GM19452 (cell line): Measurements from ENCODE around the gene TSPAN5.
A peak's percentile ranks its signal among the peaks of the same experiment; 100 is the strongest.

Experiments used
- ATAC-seq: cut with Tn5 transposase; IDR thresholded peaks from one replicate; pipeline ENCODE4 v1.9.1; 2021; ENCODE audit not compliant: unreplicated experiment

TSPAN5 gene

DNA sequence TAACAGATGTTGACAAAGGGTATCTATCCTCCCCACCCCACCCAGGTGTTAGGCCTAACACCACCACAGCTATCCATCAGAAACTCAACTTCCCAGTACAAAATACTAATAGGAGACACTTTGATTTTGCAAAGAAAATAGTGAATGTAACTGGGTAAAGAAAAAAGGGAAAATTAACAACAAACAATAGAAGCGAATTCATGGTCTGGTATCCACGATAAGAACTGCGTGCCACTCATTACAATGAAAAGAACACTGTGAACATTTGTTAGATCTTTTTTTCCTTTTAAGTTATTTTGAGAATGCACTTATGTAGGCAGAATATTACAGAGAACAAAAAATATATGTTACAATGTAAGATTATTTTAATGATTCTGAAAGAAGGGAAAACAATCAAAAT lies 12.0 kb downstream of the TSPAN5 start:
- no peak for ATAC-seq

DNA sequence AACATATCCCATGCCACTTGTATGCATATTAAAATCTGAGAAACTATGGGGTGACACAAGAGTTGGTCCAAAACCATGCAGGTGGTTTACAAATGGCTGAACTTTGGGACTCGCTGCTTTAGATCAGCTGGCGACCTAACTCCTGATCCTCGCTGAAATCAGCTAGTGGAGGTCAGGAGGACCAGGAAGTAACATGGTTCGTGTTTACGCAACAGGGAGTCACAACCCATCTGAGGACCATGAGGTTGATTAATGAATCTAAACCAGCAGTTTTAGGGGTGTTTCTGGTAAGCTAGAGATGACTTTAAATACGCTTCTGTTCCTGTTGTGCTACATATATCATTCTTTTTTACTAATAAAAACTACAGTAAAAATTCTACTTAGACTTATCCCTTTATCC lies 12.9 kb downstream of the TSPAN5 start:
- ATAC-seq = no peak

DNA sequence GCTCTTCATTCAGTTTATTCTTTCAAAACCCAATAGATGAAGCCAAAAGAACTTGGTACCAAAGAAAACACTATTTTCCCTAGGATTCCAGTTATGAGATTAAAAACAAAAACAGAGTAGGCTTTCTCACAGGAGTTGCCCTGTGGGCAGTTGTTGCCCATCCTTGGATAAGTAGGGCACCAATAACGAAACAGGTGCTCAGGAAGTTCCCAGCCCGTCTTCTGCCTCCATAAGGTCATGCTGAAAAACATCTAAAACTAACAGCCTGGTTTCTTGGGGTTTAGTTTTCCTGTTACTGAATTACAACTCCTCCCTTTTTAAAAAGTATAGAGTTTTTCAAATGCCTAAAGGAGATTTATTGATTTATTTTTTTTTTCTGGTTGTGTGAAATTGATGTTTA lies 14.7 kb downstream of the TSPAN5 start:
- no peak for ATAC-seq

DNA sequence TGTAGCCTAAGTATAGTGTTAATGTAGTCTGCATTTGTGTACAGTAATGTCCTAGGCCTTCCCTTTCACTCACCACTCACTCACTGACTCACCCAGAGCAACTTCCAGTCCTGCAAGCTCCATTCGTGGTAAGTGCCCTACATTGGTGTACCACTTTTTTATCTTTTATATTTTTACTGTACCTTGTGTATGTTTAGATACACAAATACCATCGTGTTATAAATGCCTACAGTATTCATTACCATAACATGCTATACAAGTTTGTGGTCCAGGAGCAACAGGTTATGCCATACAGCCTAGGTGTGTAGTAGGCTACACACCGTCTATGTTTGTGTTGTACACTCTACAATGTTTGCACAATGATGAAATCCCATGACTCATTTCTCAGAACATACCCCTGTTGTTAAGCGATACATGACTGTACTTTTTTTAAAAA lies 15.4 kb downstream of the TSPAN5 start:
- ATAC-seq = no peak

DNA sequence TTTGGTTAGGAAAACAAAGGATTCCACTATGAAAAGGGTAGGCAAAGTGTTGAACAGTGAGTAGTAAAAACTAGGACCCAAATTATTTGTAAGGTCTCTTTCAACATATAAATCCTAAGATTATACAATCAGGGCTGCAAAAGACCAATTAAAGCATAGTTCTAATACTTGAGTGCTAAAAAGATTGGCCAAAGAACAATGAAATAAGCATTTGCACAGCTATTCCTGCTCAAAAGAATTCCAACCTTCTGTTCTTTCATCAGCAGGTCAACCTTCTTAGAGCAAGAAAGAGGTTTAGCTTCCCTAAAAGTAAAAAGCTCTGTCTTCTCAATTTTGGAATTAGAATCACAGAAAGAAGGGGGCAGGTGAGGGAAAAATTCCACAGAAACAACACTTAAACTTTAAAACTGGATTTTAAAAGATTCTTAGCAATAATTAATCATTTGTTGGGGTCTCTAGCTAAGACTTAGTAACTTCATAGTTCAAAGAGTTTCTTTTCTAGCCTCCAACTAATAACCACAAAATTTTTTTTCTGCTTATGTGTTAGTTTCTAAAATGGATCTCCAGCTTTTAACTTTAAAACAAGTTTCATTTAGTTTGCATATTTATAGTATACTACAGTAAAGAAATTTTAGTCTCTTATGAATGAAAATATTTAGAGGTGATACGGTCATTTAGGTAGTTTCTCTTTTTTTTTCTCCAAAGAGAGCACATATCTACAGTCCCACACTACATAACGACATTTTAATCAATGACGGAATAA lies 16.3 kb downstream of the TSPAN5 start:
- ATAC-seq = no peak

DNA sequence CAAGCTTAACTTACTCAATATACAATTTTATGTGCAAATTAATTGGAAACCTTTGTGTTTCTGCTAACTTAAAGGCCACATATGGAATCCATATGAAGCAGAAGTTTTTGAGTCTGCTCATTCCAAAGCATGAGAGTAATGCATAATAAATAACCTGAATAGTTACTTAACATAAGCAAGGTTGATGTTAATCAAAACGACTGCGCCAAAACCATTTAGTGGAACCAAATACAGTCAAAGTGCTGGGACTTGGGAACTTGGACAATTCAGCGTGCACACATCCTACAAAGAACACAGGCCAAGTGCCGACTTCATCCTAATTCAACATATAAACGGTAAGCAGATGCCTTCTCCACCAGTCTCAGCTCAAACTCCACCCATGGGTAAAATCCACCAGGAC lies 17.0 kb downstream of the TSPAN5 start:
- ATAC-seq = no peak

DNA sequence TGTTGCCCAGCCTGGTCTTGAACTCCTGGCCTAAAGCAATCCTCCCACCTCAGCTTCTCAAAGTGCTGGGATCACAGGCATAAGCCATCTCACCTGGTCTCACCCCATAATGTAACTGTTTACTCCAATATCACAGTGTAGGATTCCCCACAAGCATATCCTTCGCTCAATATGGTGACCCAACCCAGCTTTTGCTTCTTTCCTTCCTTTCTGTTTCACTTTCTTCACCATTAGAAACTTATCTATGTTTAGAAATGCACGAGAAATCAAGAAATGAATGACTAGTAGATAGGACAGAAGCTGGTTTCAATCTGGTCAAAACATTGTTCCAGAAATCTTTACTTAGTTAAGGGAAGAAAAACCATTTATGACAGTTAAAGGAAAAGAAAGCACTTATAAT lies 18.9 kb downstream of the TSPAN5 start:
- peak; percentile 83 for ATAC-seq

DNA sequence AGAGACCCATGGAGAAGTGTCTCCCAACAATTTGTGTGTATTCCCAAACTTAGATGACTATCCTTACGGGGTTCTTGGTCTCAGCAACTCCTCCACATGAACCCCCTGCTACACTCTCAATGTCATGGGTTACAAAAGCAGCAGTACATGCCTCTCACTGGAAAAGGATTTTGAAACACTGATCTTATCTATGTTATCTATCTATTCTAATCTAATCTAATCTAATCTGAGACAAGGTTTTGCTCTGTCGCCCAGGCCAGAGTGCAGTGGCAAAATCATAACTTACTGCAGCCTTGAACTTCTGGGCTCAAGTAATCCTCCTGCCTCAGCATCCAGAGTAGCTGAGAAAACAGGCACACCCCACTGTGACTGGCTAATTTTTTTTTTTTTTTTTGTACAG lies 19.3 kb downstream of the TSPAN5 start:
- peak; percentile 5 for ATAC-seq

DNA sequence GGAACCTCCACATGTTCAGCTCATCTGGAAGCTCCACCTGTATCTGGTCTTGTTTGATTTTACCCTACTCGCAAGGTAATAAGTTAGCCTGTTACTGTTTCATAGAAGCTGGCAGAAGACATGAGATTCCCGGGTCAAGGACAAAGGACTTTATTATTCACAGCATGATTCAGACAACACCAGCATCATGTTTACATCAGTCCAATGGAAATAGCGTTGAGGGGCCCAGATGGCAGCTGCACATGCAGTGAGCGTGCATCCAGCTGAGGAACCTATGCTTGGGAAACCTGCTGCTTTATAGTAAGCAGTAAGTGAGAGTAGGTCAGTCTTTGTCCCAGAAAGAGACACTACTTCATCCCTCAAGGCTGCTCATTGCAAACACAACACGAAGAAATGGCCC lies 19.8 kb downstream of the TSPAN5 start:
- no peak for ATAC-seq

DNA sequence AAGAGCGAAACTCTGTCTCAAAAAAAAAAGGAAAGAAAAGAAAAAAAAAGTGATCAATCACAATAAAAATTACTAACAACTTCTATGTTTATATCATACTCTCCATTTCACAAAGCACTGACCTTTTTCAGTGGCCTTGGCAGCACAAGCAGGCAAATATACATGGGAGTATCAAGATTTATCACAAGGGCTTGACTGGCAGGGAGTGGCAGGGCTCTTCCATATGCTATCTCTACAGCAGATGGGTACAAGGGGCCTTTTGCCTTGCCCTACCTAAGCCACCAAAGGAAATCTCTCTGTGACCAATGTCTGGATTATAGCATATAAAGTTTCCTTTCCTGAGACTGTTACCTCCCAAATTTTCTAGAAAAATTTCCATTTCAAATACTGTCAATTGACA lies 24.4 kb downstream of the TSPAN5 start:
- no peak for ATAC-seq

DNA sequence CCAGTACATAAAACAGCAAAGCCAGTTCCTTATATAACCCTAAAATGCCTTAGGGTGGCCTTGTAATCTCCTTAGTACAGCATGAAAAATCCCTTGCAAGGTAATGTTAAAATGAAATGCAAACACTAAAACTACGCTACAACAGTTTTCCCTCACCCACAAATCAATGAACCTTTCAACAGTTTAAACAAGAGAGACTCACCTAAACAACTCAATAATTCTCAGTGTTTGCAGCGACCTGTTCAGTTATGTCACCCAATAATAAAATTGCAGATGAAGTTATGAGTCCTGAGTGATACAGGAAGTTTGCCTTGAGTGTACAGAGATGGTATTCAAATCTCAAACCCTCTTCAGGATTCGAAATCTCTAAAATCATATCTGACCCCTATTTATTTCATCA lies 25.3 kb downstream of the TSPAN5 start:
- no peak for ATAC-seq

DNA sequence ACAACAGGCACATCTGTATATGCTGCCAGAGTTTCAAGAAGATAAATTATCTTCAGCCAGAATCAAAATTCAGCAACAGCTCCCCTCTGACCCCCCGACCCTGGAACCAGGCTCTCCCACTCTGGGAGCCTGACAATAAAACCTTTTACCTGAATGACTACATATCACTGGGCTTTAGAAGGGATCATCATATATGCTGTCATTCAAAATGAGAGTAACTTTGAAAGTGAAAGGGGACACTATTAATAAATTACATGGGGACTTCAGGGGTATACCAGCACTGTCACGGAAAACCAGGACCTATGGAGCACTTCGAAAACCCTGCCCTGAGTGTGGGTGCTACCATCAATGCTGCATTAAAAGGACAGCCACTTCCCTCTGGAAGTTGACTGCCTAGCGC lies 26.2 kb downstream of the TSPAN5 start:
- ATAC-seq = no peak

DNA sequence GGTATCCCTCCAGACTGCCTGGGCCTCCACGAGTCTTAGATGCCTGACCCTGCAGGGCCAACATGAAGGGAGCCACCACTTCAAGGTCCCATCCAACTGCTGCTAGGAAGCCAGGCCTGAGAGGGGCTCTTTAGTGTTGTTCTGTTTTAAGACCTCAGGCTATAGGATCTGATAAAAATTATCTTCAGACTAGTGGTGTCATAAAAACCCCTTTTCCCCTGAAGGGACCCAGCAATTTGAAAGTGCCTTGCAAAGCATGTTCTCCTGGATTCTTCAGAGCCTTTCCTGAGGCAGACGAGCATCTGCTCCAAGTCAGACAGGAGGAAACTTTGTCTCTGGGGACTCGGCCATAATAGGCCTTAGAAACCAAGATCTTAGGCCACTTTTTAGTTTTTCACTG lies 26.9 kb downstream of the TSPAN5 start:
- ATAC-seq = no peak

DNA sequence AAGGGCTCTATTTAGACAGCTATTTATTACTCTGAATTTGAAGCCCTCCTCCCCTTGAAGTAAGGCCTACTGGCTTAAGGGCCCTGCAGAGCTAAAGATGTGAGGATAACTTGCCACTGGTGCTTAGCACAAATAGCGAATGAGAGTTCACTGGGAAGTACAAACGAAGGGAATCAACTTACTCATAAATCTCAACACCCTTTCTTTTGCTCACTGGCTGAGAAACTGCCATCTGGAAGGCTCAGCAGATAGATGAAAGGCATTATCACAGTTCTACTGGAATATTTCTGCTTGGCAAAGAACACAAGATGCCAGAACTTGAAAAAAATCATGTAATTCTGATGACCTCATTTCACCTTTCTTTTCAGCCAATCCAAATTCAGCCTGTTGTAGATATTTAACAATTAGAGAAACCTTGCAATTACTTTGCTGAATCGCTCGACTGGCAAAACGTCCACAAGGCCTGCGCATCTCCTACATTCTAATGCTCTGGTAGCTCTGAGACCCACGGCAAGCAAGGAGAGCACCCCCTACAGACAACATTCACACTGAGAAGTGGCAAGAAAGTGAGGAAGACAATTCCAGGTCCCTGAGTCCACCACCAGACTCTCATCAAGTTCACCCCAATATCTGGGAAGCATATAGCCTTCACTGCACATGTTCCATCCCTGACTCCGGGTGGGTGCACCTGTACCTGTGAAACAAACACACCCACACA lies 27.5 kb downstream of the TSPAN5 start:
- no peak for ATAC-seq

DNA sequence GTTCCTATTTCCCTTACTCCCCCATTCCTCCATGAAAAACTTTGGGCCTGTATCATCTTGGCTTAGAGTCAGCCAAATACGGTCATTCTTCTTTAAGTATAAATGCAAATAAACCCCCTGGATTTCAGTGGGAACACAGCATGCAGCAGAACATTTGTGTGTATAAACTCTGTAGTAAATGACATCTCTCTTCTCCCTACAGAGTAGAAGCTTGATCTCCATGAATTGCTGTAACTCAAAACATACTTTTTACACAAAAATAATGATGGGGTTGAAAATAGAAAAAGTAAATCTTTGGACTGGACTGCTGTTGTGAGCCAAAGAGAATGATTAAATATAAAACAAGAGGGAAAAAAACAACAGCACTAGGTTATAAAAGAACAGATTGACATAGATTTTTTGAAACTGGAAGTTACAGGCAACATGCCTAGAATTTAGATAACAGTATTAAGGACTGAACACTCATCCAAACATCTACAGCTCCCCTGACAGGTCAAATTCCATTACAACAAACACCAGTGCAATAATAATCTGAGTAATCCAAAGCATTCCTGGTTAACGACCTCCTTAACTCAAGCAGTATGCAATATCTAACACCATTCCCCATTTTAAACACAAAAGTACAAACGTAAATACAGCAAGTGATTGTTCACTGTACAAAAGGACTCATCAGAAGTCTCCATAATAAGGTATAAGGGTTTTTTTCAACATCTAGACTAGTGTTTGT lies 30.7 kb downstream of the TSPAN5 start:
- no peak for ATAC-seq

DNA sequence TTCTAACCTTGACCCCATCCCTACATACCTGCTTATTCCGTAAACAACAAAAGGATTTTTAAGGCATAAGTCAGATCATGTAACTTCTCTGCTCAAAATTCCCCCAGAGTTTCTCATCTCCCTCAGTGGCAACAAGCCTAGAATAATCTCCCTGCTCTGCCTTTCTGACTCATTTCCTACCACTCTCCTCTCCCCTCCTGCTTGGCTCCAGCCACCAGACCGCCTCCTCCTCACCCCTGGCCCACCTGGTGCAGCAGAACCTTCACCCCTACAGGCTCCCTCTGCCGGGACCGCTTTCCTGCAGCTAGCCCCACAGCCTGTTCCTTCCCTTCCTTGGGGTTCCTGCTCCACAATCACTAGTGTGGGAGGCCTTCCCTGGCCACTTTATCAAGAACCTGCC lies 32.1 kb downstream of the TSPAN5 start:
- ATAC-seq = no peak

DNA sequence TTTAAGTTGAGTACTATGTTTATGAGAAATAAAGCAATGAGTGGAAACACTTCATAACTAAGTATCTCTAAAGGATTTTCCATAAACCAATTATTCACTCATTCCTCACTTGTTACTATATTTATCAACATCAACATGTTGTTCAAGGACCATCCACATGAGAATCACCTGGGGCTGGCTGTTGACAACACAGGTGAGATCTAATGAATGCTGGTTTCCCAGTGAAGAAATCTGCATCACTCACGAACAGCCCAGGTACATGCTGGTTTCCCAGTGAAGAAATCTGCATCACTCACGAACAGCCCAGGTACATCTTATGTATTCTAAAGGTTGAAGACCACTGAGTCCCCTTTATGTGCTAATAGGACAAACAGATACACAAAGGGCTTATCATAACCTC lies 32.5 kb downstream of the TSPAN5 start:
- ATAC-seq = no peak

DNA sequence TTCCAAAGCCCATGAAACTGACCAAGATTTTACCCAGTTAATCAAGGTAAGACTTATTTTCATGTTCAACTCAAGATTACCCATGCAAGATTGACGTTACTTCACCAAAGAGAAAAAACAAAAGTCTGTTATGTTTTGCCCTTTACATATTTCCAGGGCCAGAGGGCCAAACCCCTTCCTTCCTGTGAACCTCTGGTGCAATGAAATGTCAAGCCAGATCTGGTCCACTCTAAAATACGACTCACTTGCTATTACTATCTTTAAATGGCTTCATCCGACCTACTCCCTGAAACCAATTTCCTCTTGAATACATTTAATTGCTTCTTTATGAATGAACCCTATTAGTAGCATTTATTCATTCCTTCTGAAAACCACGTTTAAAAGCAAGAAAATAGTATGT lies 33.0 kb downstream of the TSPAN5 start:
- no peak for ATAC-seq

DNA sequence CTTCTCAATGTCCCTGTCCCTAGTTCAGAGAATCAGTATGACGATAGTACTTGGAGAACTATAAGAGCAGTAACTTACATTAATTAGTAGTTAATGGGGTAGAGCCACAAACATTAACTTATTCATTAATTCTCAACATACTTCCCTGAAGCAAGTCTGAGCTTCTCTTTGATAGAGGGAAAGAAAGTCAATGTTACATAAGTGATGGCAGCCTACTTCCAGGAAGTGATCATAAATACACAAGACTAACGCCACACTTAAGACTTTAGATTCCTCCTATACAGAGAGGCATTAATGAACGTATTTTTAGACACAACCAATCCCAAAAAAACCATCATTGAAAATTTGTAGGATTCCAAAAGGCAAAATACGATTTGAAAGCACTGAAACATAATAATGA lies 33.8 kb downstream of the TSPAN5 start:
- ATAC-seq = no peak

DNA sequence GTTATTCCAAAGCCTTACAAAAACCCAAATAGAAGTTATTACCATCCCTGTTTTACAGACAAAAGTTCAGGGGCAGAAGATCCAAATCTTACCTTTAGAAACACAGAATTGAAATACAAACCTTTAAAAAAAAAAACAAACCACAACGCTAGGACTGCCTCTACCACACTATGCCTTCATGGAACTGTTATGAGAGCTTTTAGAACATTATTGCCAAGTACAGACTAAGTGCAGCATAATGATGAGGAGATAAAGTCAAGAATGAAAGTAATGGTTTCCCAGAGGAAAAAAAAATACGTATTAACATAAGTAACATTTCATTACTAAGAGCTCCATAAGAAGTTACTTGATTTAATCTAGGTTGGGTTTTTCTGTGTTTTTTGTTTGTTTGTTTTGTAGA lies 34.3 kb downstream of the TSPAN5 start:
- no peak for ATAC-seq

DNA sequence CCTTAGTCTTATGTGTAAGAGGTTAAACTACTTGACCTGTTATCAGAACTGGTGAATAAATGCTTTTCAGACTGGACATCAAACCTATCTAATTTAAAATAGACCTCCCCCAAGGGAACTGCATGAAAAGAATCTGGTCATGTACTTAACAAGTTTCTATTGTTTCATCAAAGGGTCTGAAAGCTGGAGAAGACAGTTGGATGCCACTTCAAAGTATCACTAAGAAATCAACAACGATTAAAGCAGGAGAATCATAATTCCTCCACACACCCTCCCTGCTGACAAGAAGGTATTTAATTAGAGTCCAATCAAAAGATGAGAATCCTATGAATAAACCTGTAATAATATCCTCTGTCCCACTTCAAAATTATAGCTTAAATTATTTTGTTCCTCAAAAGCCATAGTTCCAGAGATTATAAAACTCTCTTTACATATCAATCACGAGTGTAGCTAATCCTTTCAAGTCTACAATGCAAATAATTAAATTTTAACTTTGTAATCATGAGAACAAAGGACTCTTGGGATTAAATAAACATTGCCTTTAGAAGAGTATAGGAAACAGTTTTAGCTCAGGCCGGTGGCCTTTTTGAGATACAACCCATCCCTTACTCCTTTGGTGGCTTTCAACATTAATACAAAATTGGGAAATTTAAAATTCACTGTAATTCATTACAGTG lies 35.1 kb downstream of the TSPAN5 start:
- ATAC-seq = no peak
